HepG2 (cell line): ENCODE measurements around the gene SLC19A1. TPM values are rescaled to one million over a fixed set of nuclear protein-coding genes. Genes with fewer than 3 reads are reported as not detected.
A peak's percentile ranks its signal among the peaks of the same experiment; 100 is the strongest.

ENCODE experiments used
- ARID4A ChIP-seq: sonication (generic); formaldehyde crosslinking; IDR thresholded peaks from 2 replicates; pipeline ENCODE4 v1.5.0; 2020; ENCODE audit warnings: mild to moderate bottlenecking, missing genetic modification reagents, borderline replicate concordance
- FOXK1 ChIP-seq: sonication (generic); formaldehyde crosslinking; IDR thresholded peaks from 2 replicates; pipeline ENCODE4 v1.4.0; 2020; ENCODE audit warnings: low read depth, missing genetic modification reagents, borderline replicate concordance
- HNF1B ChIP-seq: sonication (generic); formaldehyde crosslinking; IDR thresholded peaks from 2 replicates; pipeline ENCODE4 v1.5.1; 2020; ENCODE audit warnings: mild to moderate bottlenecking, moderate library complexity, missing genetic modification reagents
- MATR3 ChIP-seq: sonication (generic); formaldehyde crosslinking; IDR thresholded peaks from 2 replicates; pipeline ENCODE4 v1.4.0; 2020; ENCODE audit warnings: missing genetic modification reagents
- NPAS2 ChIP-seq: sonication (generic); formaldehyde crosslinking; IDR thresholded peaks from 2 replicates; pipeline ENCODE4 v1.8.0; 2022; ENCODE audit warnings: mild to moderate bottlenecking, missing genetic modification reagents, borderline replicate concordance
- NR3C1 ChIP-seq: sonication (generic); formaldehyde crosslinking; IDR thresholded peaks from 2 replicates; pipeline ENCODE4 v1.4.0; 2020; ENCODE audit warnings: missing genetic modification reagents
- NRL ChIP-seq: sonication (generic); formaldehyde crosslinking; IDR thresholded peaks from 2 replicates; pipeline ENCODE4 v1.5.0; 2020; ENCODE audit warnings: missing genetic modification reagents, mild to moderate bottlenecking, moderate library complexity, borderline replicate concordance
- POLR2G ChIP-seq: fragments of 200-400 bp; formaldehyde crosslinking; IDR thresholded peaks from 2 replicates; pipeline ENCODE4 v1.6.1; 2018; ENCODE audit warnings: mild to moderate bottlenecking, low read depth, low read length, moderate library complexity
- PRDM4 ChIP-seq: sonication (generic); formaldehyde crosslinking; IDR thresholded peaks from 2 replicates; pipeline ENCODE4 v1.9.0; 2021; ENCODE audit warnings: missing genetic modification reagents, borderline replicate concordance
- SALL2 ChIP-seq: sonication (generic); formaldehyde crosslinking; IDR thresholded peaks from 2 replicates; pipeline ENCODE4 v1.8.1; 2023; ENCODE audit warnings: mild to moderate bottlenecking, missing genetic modification reagents, inconsistent platforms
- TEAD3 ChIP-seq: optimal IDR thresholded peaks from 2 replicates; pipeline ENCODE3; 2016; ENCODE audit warnings: borderline replicate concordance
- ZFP62 ChIP-seq: sonication (generic); formaldehyde crosslinking; IDR thresholded peaks from 2 replicates; pipeline ENCODE4 v1.4.0; 2020; ENCODE audit warnings: missing genetic modification reagents
- ZNF274 ChIP-seq: sonication (generic); formaldehyde crosslinking; IDR thresholded peaks from 2 replicates; pipeline ENCODE4 v1.5.1; 2020; ENCODE audit warnings: mild to moderate bottlenecking, missing genetic modification reagents
- ZNF572 ChIP-seq: sonication (generic); formaldehyde crosslinking; IDR thresholded peaks from 2 replicates; pipeline ENCODE4 v1.5.1; 2020; ENCODE audit warnings: mild to moderate bottlenecking, missing genetic modification reagents
- ZNF670 ChIP-seq: sonication (generic); formaldehyde crosslinking; IDR thresholded peaks from 2 replicates; pipeline ENCODE4 v1.8.0; 2022; ENCODE audit warnings: mild to moderate bottlenecking, missing genetic modification reagents, borderline replicate concordance
- polyA plus RNA-seq, 8 experiments: library from polyadenylated mRNA; depleted of rRNA in 3 of 8; stranded (reverse) in 7 of 8; unstranded in 1 of 8; fragments of >200 nt; fragmentation: Illumina TruSeq in 4 of 8; extraction: Trizol in 4 of 8; gene quantifications; 2 replicates each; pipeline versions ENCODE4 v1.2.1 to v1.2.3, GENCODE V29; 2011 to 2016; ENCODE audit warnings: low read depth in 4 of 8, missing spikeins in 1 of 8, mixed read lengths in 1 of 8; ENCODE audit not compliant: insufficient read depth in 1 of 8
- total RNA-seq, 5 experiments: library from RNA; depleted of rRNA; stranded (reverse); fragments of >200 nt; fragmentation: Illumina TruSeq; extraction: Trizol; gene quantifications; 2 replicates each; pipeline ENCODE4 v1.2.3, GENCODE V29; 2016; ENCODE audit warnings: low read depth in 1 of 5
- TF ChIP-seq, protein P1 (sequence below): sonication (generic); formaldehyde crosslinking; IDR thresholded peaks from 2 replicates; pipeline ENCODE4 v1.5.0; 2020; ENCODE audit warnings: missing genetic modification reagents
- TF ChIP-seq, protein P2 (sequence below): sonication (generic); formaldehyde crosslinking; conservative IDR thresholded peaks from 2 replicates; pipeline ENCODE4 v1.4.0; 2020; ENCODE audit warnings: missing genetic modification reagents

The SLC19A1 gene
- total and polyA plus RNA-seq, 2 of the 13 experiments (the other 11 are each of a cell fraction or from before 2014, with no cell fraction given) = 21.8 to 23.0 TPM

- TF ChIP-seq ARID4A (CRISPR knock-in tag) (peak; percentile 65; the same call in 1 of the 2 replicates), SALL2 (CRISPR knock-in tag) (no peak), TEAD3 (CRISPR knock-in tag) (peak; percentile 55), HNF1B (CRISPR knock-in tag) (no peak; the same call in 1 of the 2 replicates), ZNF670 (CRISPR knock-in tag) (no peak), FOXK1 (CRISPR knock-in tag) (peak; percentile 49; the same call in 1 of the 2 replicates), ZFP62 (CRISPR knock-in tag) (no peak), NR3C1 (CRISPR knock-in tag) (no peak), ZNF274 (CRISPR knock-in tag) (no peak), ZNF572 (no peak), NPAS2 (CRISPR knock-in tag) (no peak), PRDM4 (no peak), MATR3 (CRISPR knock-in tag) (no peak), POLR2G (peak; percentile 90), NRL (CRISPR knock-in tag) (no peak)
- TF ChIP-seq, protein P1, sequence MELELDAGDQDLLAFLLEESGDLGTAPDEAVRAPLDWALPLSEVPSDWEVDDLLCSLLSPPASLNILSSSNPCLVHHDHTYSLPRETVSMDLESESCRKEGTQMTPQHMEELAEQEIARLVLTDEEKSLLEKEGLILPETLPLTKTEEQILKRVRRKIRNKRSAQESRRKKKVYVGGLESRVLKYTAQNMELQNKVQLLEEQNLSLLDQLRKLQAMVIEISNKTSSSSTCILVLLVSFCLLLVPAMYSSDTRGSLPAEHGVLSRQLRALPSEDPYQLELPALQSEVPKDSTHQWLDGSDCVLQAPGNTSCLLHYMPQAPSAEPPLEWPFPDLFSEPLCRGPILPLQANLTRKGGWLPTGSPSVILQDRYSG (CRISPR knock-in tag) = no peak
- TF ChIP-seq, protein P2, sequence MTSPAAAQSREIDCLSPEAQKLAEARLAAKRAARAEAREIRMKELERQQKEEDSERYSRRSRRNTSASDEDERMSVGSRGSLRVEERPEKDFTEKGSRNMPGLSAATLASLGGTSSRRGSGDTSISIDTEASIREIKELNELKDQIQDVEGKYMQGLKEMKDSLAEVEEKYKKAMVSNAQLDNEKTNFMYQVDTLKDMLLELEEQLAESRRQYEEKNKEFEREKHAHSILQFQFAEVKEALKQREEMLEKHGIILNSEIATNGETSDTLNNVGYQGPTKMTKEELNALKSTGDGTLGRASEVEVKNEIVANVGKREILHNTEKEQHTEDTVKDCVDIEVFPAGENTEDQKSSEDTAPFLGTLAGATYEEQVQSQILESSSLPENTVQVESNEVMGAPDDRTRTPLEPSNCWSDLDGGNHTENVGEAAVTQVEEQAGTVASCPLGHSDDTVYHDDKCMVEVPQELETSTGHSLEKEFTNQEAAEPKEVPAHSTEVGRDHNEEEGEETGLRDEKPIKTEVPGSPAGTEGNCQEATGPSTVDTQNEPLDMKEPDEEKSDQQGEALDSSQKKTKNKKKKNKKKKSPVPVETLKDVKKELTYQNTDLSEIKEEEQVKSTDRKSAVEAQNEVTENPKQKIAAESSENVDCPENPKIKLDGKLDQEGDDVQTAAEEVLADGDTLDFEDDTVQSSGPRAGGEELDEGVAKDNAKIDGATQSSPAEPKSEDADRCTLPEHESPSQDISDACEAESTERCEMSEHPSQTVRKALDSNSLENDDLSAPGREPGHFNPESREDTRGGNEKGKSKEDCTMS (CRISPR knock-in tag) = no peak
These were observed 16.9 kb downstream of the SLC19A1 start (continued) for GRCh38 chr21:45525153-45525909.
